ENCODE measurements around the gene IFTAP.

- TF ChIP-seq, protein P1, sequence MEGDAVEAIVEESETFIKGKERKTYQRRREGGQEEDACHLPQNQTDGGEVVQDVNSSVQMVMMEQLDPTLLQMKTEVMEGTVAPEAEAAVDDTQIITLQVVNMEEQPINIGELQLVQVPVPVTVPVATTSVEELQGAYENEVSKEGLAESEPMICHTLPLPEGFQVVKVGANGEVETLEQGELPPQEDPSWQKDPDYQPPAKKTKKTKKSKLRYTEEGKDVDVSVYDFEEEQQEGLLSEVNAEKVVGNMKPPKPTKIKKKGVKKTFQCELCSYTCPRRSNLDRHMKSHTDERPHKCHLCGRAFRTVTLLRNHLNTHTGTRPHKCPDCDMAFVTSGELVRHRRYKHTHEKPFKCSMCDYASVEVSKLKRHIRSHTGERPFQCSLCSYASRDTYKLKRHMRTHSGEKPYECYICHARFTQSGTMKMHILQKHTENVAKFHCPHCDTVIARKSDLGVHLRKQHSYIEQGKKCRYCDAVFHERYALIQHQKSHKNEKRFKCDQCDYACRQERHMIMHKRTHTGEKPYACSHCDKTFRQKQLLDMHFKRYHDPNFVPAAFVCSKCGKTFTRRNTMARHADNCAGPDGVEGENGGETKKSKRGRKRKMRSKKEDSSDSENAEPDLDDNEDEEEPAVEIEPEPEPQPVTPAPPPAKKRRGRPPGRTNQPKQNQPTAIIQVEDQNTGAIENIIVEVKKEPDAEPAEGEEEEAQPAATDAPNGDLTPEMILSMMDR (IDR thresholded peaks at IDR 0.05) = no peak
- no peak for TF ChIP-seq POLR2AphosphoS5 (IDR thresholded peaks at IDR 0.05)
- no peak for TF ChIP-seq POLR2A (IDR thresholded peaks at IDR 0.05; ENCODE audit: low read depth)
- no peak for TF ChIP-seq EP300 (IDR thresholded peaks at IDR 0.05)
Measured at GRCh38 chr11:36574486-36574885, 19.8 kb upstream of the IFTAP start.
